KMS-11 (cell line): ENCODE measurements around the gene AIFM3.

Source experiments
- H2AFZ ChIP-seq: fragments of 200-600 bp; sonication (generic); 2 replicates; pipeline ENCODE4 v1.6.1; 2016; ENCODE audit warnings: antibody characterized with exemption, mixed run types, low read depth
- H3K27ac ChIP-seq: fragments of 200-600 bp; sonication (generic); 2 replicates; pipeline ENCODE4 v1.6.1; 2016; ENCODE audit warnings: mild to moderate bottlenecking, mixed run types
- H3K27me3 ChIP-seq: fragments of 200-600 bp; sonication (generic); 2 replicates; pipeline ENCODE4 v1.6.1; 2017; ENCODE audit warnings: mild to moderate bottlenecking, low read depth, mixed run types, moderate library complexity; ENCODE audit not compliant: insufficient read depth
- H3K36me3 ChIP-seq: fragments of 200-600 bp; sonication (generic); 2 replicates; pipeline ENCODE4 v1.6.1; 2017; ENCODE audit warnings: mild to moderate bottlenecking, mixed run types; ENCODE audit not compliant: insufficient read depth
- H3K4me1 ChIP-seq: fragments of 200-600 bp; sonication (generic); 2 replicates; pipeline ENCODE4 v1.6.1; 2016; ENCODE audit warnings: mild to moderate bottlenecking, low read depth, mixed run types; ENCODE audit not compliant: poor library complexity, severe bottlenecking
- H3K4me2 ChIP-seq: fragments of 200-600 bp; sonication (generic); 2 replicates; pipeline ENCODE4 v1.7.0; 2016; ENCODE audit warnings: mild to moderate bottlenecking, mixed run types
- H3K4me3 ChIP-seq: fragments of 200-600 bp; sonication (generic); IDR thresholded peaks from 2 replicates; pipeline ENCODE4 v1.6.1; 2017; ENCODE audit warnings: low read depth, low read length, mixed read lengths; ENCODE audit not compliant: insufficient read depth
- H3K79me2 ChIP-seq: fragments of 200-600 bp; sonication (generic); 2 replicates; pipeline ENCODE4 v1.6.1; 2016; ENCODE audit warnings: low read depth, mixed run types; ENCODE audit not compliant: insufficient read depth
- H3K9ac ChIP-seq: fragments of 200-600 bp; sonication (generic); 2 replicates; pipeline ENCODE4 v1.6.1; 2016; ENCODE audit warnings: mild to moderate bottlenecking, mixed run types
- H4K20me1 ChIP-seq: fragments of 200-600 bp; sonication (generic); 2 replicates; pipeline ENCODE4 v1.6.1; 2016; ENCODE audit warnings: mild to moderate bottlenecking, mixed run types; ENCODE audit not compliant: insufficient read depth
- CTCF ChIP-seq: fragments of 200-600 bp; sonication (generic); conservative IDR thresholded peaks from 2 replicates; pipeline ENCODE4 v1.6.1; 2017; ENCODE audit warnings: low read depth, mild to moderate bottlenecking, antibody characterized with exemption, low read length, moderate library complexity, mixed read lengths

The AIFM3 gene

GRCh38 chr22:21020802-21021429 lies 53.9 kb downstream of the AIFM3 start:
- Histone ChIP-seq H3K27me3 (peaks cover 34% of the 10 kb centered on the region; the same call in 1 of the 2 replicates), H2AFZ (no peak overlapping the region), H4K20me1 (no peaks in the 10 kb centered on the region), H3K4me3 (no peak overlapping the region), H3K4me1 (no peaks in the 10 kb centered on the region), H3K36me3 (no peaks in the 10 kb centered on the region), H3K27ac (no peak overlapping the region), H3K9ac (no peak overlapping the region), H3K4me2 (no peak overlapping the region), H3K79me2 (no peaks in the 10 kb centered on the region)
- TF ChIP-seq CTCF = peak; percentile 48; the same call in 1 of the 2 replicates

GRCh38 chr22:21022507-21022906 lies 55.5 kb downstream of the AIFM3 start:
- no peak overlapping the region for H3K9ac ChIP-seq
- H3K79me2 ChIP-seq = no peaks in the 10 kb centered on the region
- no peak overlapping the region for H3K27ac ChIP-seq
- TF ChIP-seq CTCF = no peak
- no peak overlapping the region; the same call in 1 of the 2 replicates for H2AFZ ChIP-seq
- H4K20me1 ChIP-seq = no peaks in the 10 kb centered on the region
- no peak overlapping the region for H3K4me2 ChIP-seq
- no peaks in the 10 kb centered on the region for H3K36me3 ChIP-seq
- H3K4me1 ChIP-seq = no peaks in the 10 kb centered on the region
- no peak overlapping the region for H3K4me3 ChIP-seq
- peaks cover 19% of the 10 kb centered on the region; the same call in 1 of the 2 replicates for H3K27me3 ChIP-seq

- Histone ChIP-seq H3K79me2 (no peaks in the 10 kb centered on the region), H3K4me3 (no peak overlapping the region), H3K4me1 (no peaks in the 10 kb centered on the region), H3K27ac (no peak overlapping the region), H2AFZ (no peak overlapping the region; the same call in 1 of the 2 replicates), H3K9ac (no peak overlapping the region), H4K20me1 (no peaks in the 10 kb centered on the region), H3K4me2 (no peak overlapping the region), H3K36me3 (no peaks in the 10 kb centered on the region), H3K27me3 (peaks cover 13% of the 10 kb centered on the region; the same call in 1 of the 2 replicates)
- TF ChIP-seq CTCF = no peak; the same call in 1 of the 2 replicates
These were observed 56.0 kb downstream of the AIFM3 start for GRCh38 chr22:21022955-21023614.

- H4K20me1 ChIP-seq = no peaks in the 10 kb centered on the region
- TF ChIP-seq CTCF = no peak
- no peak overlapping the region for H3K9ac ChIP-seq
- peaks cover 3% of the 10 kb centered on the region; the same call in 1 of the 2 replicates for H3K27me3 ChIP-seq
- H3K36me3 ChIP-seq = no peaks in the 10 kb centered on the region
- no peak overlapping the region for H3K4me2 ChIP-seq
- no peak overlapping the region for H3K4me3 ChIP-seq
- H3K4me1 ChIP-seq = no peaks in the 10 kb centered on the region
- no peak overlapping the region for H3K27ac ChIP-seq
- H2AFZ ChIP-seq = no peak overlapping the region
- H3K79me2 ChIP-seq = no peaks in the 10 kb centered on the region
These were observed 58.2 kb downstream of the AIFM3 start for GRCh38 chr22:21025266-21025665.
